Right lung (tissue), 5 donors: ENCODE results near the gene PRF1. TPM values are rescaled to one million over a fixed set of nuclear protein-coding genes. Genes with fewer than 3 reads are reported as not detected.

Experiments
- DNase-seq, 2 donors: peaks; one replicate each; pipeline ENCODE4 v3.0.0-alpha.2; 2013
- polyA plus RNA-seq, 5 donors: library from polyadenylated mRNA; unstranded; fragments of 120-200 nt; gene quantifications; one replicate each; pipeline versions ENCODE4 v1.2.1 to v1.2.3, GENCODE V29; 2013; ENCODE audit warnings: inconsistent platforms in 1 of 5, low replicate concordance in 1 of 5; ENCODE audit not compliant: insufficient read length in 5 of 5, insufficient read depth in 1 of 5

PRF1 gene
- polyA plus RNA-seq, 5 donors: 2.6 to 5.2 (median 3.0) TPM

GRCh38 chr10:70578371-70578947 lies 24.1 kb downstream of the PRF1 start:
- DNase-seq: no peak

GRCh38 chr10:70576803-70577517 lies 25.6 kb downstream of the PRF1 start:
- DNase-seq: no peak

GRCh38 chr10:70575874-70576802 lies 26.4 kb downstream of the PRF1 start:
- peak in 1 of 2 donors; percentile 48 for DNase-seq

GRCh38 chr10:70575486-70575873 lies 27.1 kb downstream of the PRF1 start:
- no peak for DNase-seq

GRCh38 chr10:70573599-70574506 lies 28.7 kb downstream of the PRF1 start:
- no peak for DNase-seq

GRCh38 chr10:70571636-70572439 lies 30.7 kb downstream of the PRF1 start:
- no peak for DNase-seq

- no peak for DNase-seq
These were observed 31.3 kb downstream of the PRF1 start for GRCh38 chr10:70571236-70571635.

- no peak for DNase-seq
These were observed 33.6 kb downstream of the PRF1 start for GRCh38 chr10:70568781-70569495.

- no peak for DNase-seq
These were observed 34.4 kb downstream of the PRF1 start for GRCh38 chr10:70568113-70568512.

GRCh38 chr10:70567603-70568002 lies 34.9 kb downstream of the PRF1 start:
- DNase-seq: no peak

- no peak for DNase-seq
These were observed 35.8 kb downstream of the PRF1 start for GRCh38 chr10:70566515-70567290.

GRCh38 chr10:70565556-70566514 lies 36.7 kb downstream of the PRF1 start:
- DNase-seq: no peak

GRCh38 chr10:70564901-70565351 lies 37.6 kb downstream of the PRF1 start:
- DNase-seq: no peak

GRCh38 chr10:70564113-70564725 lies 38.3 kb downstream of the PRF1 start:
- no peak for DNase-seq

- no peak for DNase-seq
These were observed 39.3 kb downstream of the PRF1 start for GRCh38 chr10:70563230-70563629.

- peak in 1 of 2 donors; percentile 68 for DNase-seq
These were observed 40.3 kb downstream of the PRF1 start for GRCh38 chr10:70562036-70562755.

- DNase-seq: no peak
These were observed 41.0 kb downstream of the PRF1 start for GRCh38 chr10:70561558-70561957.
